Measurements from ENCODE around the gene SORCS2.

DNA sequence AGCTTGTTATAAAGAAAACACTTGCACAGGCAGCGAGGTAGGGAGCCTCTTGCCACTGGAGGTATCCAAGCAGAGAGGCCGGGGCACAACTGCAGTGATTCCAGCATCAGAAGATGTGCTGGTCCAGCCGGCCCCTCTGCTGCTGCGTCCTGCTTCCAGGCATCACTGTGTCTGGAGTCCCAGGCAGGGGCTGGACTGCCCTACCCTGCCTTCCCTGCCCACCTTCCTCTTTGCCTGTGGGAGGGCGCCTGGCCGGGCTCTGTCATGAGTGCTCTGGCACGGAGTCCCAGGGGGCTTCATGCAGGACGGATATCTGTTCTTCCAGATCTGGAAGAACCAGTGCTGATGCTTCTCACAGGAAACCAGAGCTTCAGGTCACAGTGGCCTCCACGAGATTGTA is 430.0 kb downstream of the SORCS2 start:
- no peak for TF ChIP-seq POLR2AphosphoS5 (IDR thresholded peaks at IDR 0.05; ENCODE audit: borderline replicate concordance, low read depth, low read length)
- TF ChIP-seq EZH2 (IDR thresholded peaks at IDR 0.05) = no peak
- TF ChIP-seq FOXP2 (optimal IDR thresholded peaks at IDR 0.05; ENCODE audit: control extremely low read depth, extremely low read length, insufficient read depth) = no peak

All from SK-N-MC (cell line).